Measurements from ENCODE around the gene VTCN1. TPM values are rescaled to one million over a fixed set of nuclear protein-coding genes. Genes with fewer than 3 reads are reported as not detected.
A peak's percentile ranks its signal among the peaks of the same experiment; 100 is the strongest.

VTCN1 gene
- total and polyA plus RNA-seq, 8 donors = 0.48 to 3.2 (median 0.65) TPM; not detected in 4

DNA sequence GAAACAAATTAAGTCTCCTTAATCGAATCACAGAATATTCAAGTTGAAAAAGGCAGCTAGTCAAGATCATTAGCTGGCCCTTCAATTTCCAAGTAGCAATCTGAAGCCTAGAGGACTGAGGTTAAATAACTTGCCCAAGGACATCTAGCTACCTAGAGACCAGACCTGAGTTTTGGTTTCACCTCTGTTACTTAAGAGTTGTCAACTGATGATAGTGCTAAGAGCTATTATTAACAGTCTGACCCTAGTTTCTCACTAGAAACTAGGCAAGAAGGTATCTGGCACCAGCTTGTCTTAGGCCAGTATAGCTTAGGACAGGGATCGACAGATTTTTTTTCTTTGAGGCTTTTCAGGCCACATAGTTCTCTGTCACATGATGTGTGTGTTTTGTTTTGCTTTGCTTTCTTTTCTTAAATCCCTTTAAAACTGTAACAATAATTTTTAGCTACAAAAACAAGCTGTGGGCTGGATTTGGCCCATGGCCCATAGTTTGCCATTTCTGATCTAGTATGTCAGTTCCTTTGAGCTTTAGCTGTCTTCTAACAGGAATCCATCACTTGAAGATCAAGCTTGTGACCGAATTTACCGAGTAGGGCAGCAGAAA is 112.3 kb downstream of the VTCN1 start:
- Histone ChIP-seq H3K4me1 (peaks cover 0 to 27% (median 5%) of the 10 kb centered on the region in 4 donors), H3K27me3 (no peaks in the 10 kb centered on the region), H3K27ac (no peak overlapping the region), H3K9me3 (no peaks in the 10 kb centered on the region), H3K36me3 (peaks cover 5 to 92% (median 45%) of the 10 kb centered on the region in 4 donors), H3K4me3 (no peak overlapping the region)
- TF ChIP-seq EP300 (IDR thresholded peaks at IDR 0.05) (no peak), POLR2A (IDR thresholded peaks at IDR 0.05) (no peak)
- intact Hi-C loops (cut with DNase I; ENCODE audit: low total_unique reads) = no loop called here
- DNase-seq = no peak
- 88 to 97% (median 93%) methylated on average over 4 of the region's 4 CpGs for WGBS, 5 donors

DNA sequence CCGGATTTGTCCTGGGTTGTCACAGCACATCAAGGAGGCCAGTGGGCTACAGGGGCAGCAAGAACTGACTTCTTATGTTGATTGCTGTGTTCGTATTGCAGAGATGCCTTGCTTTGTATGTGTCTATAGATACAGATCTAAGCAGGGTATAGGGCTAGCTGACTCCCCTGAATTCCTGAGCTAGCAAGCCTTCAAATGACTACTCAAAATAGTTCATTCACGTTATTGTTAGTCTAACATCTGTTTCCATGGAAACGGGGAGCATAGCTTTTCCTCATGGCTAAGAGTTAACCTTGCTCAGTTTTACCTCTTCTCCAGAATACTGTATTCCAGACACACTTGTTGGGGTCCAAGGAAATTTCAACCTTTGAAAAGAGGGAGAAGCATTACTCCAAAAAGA is 113.3 kb downstream of the VTCN1 start:
- intact Hi-C loops (cut with DNase I; ENCODE audit: low total_unique reads) = no loop called here
- Histone ChIP-seq H3K4me3 (no peak overlapping the region), H3K9me3 (no peaks in the 10 kb centered on the region), H3K27ac (peak overlapping the region in 2 of 5 donors; percentile 52 to 53), H3K4me1 (peaks cover 0 to 30% (median 6%) of the 10 kb centered on the region in 4 donors), H3K27me3 (no peaks in the 10 kb centered on the region), H3K36me3 (peaks cover 5 to 93% (median 49%) of the 10 kb centered on the region in 4 donors)
- no peak for DNase-seq
- TF ChIP-seq, protein P1, sequence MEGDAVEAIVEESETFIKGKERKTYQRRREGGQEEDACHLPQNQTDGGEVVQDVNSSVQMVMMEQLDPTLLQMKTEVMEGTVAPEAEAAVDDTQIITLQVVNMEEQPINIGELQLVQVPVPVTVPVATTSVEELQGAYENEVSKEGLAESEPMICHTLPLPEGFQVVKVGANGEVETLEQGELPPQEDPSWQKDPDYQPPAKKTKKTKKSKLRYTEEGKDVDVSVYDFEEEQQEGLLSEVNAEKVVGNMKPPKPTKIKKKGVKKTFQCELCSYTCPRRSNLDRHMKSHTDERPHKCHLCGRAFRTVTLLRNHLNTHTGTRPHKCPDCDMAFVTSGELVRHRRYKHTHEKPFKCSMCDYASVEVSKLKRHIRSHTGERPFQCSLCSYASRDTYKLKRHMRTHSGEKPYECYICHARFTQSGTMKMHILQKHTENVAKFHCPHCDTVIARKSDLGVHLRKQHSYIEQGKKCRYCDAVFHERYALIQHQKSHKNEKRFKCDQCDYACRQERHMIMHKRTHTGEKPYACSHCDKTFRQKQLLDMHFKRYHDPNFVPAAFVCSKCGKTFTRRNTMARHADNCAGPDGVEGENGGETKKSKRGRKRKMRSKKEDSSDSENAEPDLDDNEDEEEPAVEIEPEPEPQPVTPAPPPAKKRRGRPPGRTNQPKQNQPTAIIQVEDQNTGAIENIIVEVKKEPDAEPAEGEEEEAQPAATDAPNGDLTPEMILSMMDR (IDR thresholded peaks at IDR 0.05) = no peak
- TF ChIP-seq POLR2A (IDR thresholded peaks at IDR 0.05) (no peak), POLR2AphosphoS5 (IDR thresholded peaks at IDR 0.05) (no peak), EP300 (IDR thresholded peaks at IDR 0.05) (no peak)
- WGBS, 5 donors = 29 to 67% (median 48%) methylated on average over 4 of the region's 4 CpGs

DNA sequence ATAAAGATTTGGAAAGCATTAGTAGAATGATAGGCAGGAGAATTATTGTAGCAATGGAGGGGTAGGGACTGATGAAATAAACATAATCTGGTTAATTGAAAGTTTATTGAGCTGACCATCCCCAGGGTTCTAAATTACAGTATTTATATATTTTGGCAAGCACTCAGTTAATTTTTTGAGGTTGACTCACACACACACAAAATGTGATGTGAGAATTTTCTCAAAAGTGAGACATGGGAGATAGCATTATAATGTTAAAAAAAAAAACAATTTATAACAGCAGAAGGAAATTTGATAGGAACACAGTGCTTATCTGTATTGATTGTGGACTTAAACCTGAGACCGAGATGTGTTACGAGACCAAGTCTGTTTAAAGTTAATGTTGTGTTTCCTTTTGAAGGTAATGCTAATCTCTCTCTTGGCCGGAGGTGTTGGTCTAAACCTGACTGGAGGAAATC is 113.7 kb downstream of the VTCN1 start:
- Histone ChIP-seq H3K27me3 (no peaks in the 10 kb centered on the region), H3K4me3 (no peak overlapping the region), H3K4me1 (peaks cover 0 to 30% (median 6%) of the 10 kb centered on the region in 4 donors), H3K27ac (peak overlapping the region in 2 of 5 donors; percentile 52 to 53), H3K36me3 (peaks cover 5 to 94% (median 46%) of the 10 kb centered on the region in 4 donors), H3K9me3 (no peaks in the 10 kb centered on the region)
- peak in 1 of 3 donors; percentile 12 for TF ChIP-seq POLR2AphosphoS5 (IDR thresholded peaks at IDR 0.05)
- TF ChIP-seq, protein P1 (IDR thresholded peaks at IDR 0.05) = no peak
- peak in 1 of 2 donors; percentile 39 for DNase-seq
- intact Hi-C loops (cut with DNase I; ENCODE audit: low total_unique reads) = no loop called here
- 35 to 58% (median 49%) methylated on average over 3 of the region's 3 CpGs for WGBS, 5 donors

DNA sequence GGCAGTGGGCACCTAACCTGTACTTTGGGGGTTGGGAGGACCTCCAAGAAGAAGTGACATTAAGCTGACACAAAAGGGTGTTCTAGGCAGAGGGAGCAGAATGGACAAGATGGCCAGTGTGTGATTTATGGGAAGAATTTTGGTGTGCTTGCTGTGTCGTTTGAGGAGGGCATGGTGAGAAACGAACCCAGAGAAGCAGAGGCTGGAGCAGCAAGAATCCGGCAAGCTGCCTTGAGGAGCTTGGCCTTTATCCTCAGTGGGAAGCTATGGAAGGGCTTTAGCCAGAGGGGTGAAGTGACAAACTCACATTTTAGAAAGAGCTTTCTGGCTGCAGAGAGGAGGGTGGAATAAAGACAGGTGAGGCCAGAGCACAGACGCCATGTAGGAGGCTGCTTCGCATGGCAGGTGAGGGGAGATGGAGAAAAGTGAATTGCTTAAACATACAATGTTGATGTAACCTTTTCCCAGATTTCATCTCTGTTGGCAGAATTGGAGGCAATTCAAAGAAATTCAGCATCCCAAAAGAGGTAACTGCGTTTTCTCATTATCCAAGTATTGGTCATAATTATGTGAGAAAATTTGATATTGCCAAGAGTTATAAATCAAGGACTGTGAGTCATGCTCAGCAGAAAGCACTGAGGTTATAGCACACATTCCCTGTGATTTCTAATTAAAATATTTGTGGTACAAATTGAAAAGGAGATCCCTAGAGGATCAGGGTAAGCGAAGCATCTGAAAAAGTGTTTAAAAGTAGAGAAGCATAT is 115.7 kb downstream of the VTCN1 start:
- peaks cover 8 to 96% (median 55%) of the 10 kb centered on the region in 4 donors for H3K36me3 ChIP-seq
- no peaks in the 10 kb centered on the region for H3K27me3 ChIP-seq
- H3K9me3 ChIP-seq = no peaks in the 10 kb centered on the region
- no peak overlapping the region for H3K4me3 ChIP-seq
- intact Hi-C loops (cut with DNase I; ENCODE audit: low total_unique reads) = no loop called here
- TF ChIP-seq POLR2A (IDR thresholded peaks at IDR 0.05) = no peak
- TF ChIP-seq POLR2AphosphoS5 (IDR thresholded peaks at IDR 0.05) = no peak
- no peak for TF ChIP-seq EP300 (IDR thresholded peaks at IDR 0.05)
- TF ChIP-seq, protein P1 (IDR thresholded peaks at IDR 0.05) = no peak
- WGBS, 5 donors = 85 to 92% (median 90%) methylated on average over 7 of the region's 7 CpGs
- peaks cover 0 to 30% (median 6%) of the 10 kb centered on the region in 4 donors for H3K4me1 ChIP-seq
- H3K27ac ChIP-seq = no peak overlapping the region
- DNase-seq = no peak
